HG03354 (cell line): ENCODE data around the gene TMEM271.

Experiments
- ATAC-seq: cut with Tn5 transposase; IDR thresholded peaks from one replicate; pipeline ENCODE4 v1.9.1; 2021; ENCODE audit warnings: mild to moderate bottlenecking; ENCODE audit not compliant: unreplicated experiment, poor library complexity, severe bottlenecking

Gene TMEM271, protein sequence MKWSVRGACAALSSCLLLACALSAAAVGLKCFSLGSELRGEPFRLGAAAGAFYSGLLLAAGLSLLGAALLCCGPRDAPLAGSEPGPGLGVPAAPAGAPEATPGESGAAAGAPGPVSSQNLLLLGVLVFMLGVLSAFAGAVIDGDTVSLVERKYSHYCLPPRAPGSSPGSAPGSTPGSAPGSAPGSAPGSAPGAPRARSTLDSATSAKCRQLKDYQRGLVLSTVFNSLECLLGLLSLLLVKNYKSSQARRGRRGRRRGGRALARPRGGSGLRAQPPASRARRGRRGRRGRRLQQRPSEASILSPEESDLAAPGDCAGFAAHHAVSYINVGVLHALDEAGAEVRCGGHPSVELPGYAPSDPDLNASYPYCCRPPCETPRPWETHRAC

DNA sequence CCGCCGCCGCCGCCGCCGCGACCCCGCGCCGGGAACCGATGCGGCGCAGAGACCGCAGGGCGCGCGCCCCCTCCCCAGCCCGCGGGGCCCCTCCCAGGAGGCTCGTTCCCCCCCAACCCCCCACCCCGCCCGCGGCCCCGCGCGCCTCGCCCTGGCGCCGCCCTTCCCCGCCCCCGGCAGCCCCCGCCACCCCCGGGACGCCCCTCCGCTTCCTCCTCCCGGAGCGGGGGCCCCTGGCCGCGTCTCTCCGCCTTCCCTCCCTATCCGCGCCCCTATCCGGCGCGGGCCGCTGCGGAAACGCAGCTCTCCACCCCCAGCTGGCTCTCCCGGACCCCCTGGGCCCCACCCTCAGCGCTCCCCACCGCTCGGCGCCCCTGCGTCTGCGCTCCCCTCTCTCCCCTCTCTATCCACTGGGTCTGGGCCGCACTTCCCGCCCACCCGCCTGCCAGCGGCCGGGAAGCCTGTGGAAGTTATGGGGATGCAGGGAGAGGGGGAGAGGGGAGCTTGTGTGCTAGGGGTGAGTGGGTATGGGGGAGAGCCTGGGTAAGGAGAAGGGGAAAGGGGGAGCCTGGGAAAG, at the start of gene TMEM271:
Gene TMEM271 (minus strand): TSS at position 51 of the 577 bp plus-strand sequence. CDS start 233 bp downstream, outside the sequence.
- no peak for ATAC-seq

DNA sequence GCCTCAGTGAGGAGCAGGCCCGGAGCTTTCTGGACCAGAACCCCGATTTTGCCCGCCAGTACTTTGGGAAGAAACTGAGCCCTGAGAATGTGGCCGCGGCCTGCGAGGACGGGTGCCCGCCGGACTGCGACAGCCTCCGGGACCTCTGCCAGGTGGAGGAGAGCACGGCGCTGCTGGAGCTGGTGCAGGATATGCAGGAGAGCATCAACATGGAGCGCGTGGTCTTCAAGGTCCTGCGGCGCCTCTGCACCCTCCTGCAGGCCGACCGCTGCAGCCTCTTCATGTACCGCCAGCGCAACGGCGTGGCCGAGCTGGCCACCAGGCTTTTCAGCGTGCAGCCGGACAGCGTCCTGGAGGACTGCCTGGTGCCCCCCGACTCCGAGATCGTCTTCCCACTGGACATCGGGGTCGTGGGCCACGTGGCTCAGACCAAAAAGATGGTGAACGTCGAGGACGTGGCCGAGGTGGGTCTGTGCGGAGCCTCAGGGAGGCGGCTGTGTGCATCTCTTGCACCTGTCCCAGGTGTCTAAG, 49.6 kb upstream of the TMEM271 start:
- ATAC-seq: no peak

DNA sequence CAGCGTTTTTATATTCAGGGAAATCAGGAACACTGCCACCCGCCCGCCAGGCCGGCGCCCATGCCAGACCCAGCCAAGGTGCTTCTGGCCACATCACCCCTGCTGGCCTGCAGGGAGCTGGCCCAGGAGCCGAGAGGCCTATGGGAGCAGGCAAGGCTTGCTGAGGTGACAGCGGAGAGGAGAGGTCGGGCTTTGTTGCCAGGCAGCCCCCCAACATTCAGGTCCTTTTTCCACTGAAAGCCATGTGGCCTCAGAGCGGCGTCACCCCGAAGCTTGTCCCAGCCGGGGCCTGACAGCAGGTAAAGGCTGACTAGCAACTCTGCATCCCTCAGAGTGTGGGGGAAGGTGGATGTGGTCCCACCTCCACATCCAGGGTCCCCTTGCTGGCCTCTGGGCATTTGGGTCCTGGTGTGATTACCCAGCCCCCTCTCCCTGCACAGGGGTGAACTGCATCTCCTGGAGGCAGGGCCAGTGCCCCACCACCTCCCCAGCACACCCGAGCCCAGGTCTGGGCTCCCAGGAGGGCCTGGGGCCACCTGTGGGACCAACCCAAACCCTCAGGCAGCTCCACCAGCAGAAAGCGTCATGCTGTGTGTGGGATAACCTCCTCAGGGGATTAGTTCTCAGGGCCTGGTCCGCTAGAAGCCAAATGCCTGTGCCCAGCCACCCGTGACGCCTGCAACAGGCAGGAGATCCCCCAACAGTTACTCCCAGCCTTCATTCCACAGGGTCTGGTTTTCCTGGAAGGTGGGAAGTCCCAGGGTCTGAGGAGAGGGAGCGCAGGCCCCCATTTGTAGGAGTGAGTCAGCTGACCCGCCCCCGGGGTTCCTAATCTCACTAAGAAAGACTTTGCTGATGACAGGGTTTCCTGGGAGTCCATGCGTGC, 48.9 kb upstream of the TMEM271 start, which contains the start of gene PDE6B:
Gene PDE6B (plus strand): TSS at position 869 of the 886 bp plus-strand sequence. CDS start 54 bp downstream, outside the sequence.
- no peak for ATAC-seq

GRCh38 chr4:623914-624566, 47.9 kb upstream of the TMEM271 start:
- ATAC-seq: no peak

GRCh38 chr4:622996-623913, 47.2 kb upstream of the TMEM271 start:
- ATAC-seq: no peak

- ATAC-seq: no peak
Measured at GRCh38 chr4:622071-622995, 46.2 kb upstream of the TMEM271 start.

- ATAC-seq: no peak
Measured at GRCh38 chr4:621296-622070, 45.4 kb upstream of the TMEM271 start.

- ATAC-seq: no peak
Measured at GRCh38 chr4:620851-621261, 44.8 kb upstream of the TMEM271 start.

GRCh38 chr4:620201-620600, 44.1 kb upstream of the TMEM271 start:
- ATAC-seq: no peak

DNA sequence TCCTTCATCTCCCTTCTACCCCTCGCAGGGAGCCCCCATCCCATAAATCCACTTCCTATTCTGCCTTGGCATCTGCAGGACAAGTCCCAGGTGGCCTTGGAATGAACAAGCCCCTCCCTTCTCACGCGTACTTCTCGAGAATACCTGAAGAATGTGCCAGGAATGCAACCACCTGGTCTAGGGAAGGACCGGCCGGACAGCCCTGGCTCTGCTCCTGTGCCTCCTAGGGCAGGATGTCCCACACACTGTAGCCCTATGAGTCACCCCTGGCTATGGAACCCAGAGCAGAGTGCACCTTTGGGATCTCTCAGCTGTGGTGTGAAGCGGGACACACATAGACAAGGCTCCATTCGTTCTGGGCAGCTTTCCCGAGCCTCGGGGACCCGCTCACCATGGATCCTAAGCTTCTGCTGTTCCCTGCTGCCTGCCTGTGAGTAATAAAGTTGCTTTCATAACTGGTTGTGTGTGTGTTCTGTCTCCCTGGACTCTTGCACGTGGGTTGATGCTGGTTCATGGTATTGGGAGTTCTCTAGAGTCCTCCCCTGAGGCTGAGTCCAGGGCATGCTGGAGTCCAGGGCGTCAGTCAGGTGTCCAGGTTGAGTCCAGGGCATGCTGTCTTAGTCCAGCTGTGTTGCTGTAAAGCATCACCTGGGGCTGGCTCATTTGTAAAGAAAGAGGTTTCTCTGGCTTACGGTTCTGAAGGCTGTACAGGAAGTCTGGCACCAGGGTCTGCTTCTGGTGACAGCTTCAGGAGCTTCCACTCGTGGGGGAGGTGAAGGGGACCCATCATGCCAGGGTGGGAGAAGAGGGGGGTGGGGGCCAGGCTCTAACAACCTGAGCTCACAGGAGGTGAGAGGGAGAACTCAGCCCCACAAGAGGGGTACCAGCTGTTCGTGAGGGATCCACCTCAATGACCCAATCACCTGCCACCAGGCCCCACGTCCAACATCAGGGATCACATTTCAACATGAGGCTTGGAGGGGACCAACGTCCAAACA, 41.8 kb upstream of the TMEM271 start:
- ATAC-seq: no peak

DNA sequence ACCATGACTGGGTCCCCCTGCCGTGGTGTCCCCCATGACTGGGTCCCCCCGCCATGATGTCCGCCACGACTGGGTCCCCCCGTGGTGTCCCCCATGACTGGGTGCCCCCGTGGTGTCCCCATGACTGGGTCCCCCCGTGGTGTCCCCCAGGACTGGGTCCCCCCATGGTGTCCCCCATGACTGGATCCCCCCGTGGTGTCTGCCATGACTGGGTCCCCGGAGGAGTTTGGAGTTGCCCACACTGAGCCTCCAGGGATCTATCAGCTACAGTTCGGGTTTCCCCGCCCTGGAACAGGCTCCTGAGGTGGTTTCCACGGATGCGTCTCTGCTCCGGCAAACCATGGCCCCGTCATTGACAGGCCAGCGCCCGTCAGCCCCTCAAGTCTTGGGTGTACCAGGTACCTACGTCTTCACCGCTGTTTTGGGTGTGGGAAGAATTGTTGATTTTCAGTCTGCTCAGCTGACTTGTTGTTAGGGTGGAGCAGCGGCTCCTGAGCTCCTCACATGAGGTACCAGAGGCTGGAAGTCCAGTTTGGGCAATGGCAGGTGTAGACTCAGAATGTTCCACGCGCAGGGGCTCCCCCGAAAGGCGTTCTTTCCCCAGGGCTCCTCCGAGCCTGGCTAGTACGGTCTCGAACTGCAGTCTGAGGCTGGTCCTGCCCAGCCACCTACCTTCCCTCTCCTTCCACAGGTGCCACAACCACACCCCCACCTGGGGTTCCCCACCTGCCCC, 41.0 kb upstream of the TMEM271 start:
- ATAC-seq: no peak

DNA sequence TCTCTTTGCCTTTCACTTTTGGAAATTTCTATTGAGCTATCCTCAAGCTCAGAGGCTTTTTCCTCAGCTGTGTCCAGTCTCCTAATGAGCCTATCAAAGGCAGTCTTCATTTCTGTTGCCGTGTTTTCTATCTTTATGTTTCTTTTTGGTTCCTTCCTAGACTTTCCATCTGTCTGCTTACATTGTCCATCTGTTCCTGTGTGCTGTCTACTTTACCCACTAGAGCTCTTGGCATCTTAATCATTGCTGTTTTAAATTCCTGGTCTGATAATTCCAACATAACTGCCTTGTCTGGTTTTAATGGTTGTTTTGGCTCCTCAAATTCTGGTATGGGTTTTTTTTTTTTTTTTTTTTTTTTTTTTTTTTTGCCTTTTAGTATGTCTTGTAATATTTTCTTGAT, 40.0 kb upstream of the TMEM271 start:
- no peak for ATAC-seq

- ATAC-seq: no peak
Measured at GRCh38 chr4:613126-613525, 37.0 kb upstream of the TMEM271 start.

DNA sequence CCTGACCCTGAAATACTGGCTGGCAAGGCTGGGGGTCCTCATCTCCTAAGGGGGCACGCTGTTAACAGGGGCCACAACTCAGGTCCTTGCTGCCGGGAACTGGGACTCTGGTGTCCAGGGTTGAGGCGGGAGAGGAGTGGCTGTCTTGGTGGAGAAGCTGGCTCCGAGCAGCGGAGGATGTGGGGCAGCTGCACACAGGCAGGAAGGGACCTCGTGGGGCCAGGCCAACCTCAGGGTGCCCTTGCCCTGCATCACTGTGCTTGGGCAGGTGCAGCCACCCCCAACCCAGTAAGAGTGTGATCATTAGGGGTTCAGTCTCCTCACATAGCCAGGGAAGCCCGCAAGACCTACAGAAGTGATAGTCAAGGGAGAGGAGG, 36.6 kb upstream of the TMEM271 start:
- ATAC-seq: no peak
